ENCODE data around the gene PRR5. TPM values are rescaled to one million over a fixed set of nuclear protein-coding genes. Genes with fewer than 3 reads are reported as not detected.

PRR5 gene
- total and polyA plus RNA-seq, 10 donors = 31.3 to 85.6 (median 76.7) TPM

DNA sequence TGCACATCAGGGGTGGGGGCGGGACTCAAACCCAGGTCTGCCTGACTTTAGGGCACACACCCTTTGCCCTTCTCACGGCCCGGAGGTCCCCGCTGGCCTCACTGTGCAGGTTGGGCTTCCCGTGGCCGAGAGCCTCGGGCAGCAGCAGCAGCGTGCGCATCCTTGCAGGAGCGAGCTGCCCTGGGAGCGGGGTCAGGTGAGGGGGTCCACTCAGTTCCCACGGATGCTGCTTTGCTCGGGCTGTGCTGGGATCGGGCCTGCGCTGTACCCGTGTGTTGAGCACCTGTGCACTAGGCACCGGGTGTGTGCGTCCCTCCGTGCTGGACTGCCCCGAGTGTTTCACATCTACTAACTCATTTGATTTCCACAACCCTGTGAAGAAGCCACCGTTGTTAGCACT, 25.1 kb downstream of the PRR5 start:
- Histone ChIP-seq H3K27me3 (replicated peaks in 1 of 7) (no peaks in the 10 kb centered on the region), H3K4me3 (no peak overlapping the region), H3K9me3 (no peaks in the 10 kb centered on the region), H3K36me3 (peaks cover 0 to 95% (median 20%) of the 10 kb centered on the region in 6 donors), H3K27ac (peak overlapping the region in 6 of 8 donors; percentile 16 to 82 (median 76)), H3K4me1 (peaks cover 15 to 64% (median 47%) of the 10 kb centered on the region in 6 donors)
- no peak for TF ChIP-seq POLR2A (IDR thresholded peaks at IDR 0.05)
- peak in 1 of 3 donors; percentile 25 for TF ChIP-seq POLR2AphosphoS5 (IDR thresholded peaks at IDR 0.05)
- TF ChIP-seq, protein P1, sequence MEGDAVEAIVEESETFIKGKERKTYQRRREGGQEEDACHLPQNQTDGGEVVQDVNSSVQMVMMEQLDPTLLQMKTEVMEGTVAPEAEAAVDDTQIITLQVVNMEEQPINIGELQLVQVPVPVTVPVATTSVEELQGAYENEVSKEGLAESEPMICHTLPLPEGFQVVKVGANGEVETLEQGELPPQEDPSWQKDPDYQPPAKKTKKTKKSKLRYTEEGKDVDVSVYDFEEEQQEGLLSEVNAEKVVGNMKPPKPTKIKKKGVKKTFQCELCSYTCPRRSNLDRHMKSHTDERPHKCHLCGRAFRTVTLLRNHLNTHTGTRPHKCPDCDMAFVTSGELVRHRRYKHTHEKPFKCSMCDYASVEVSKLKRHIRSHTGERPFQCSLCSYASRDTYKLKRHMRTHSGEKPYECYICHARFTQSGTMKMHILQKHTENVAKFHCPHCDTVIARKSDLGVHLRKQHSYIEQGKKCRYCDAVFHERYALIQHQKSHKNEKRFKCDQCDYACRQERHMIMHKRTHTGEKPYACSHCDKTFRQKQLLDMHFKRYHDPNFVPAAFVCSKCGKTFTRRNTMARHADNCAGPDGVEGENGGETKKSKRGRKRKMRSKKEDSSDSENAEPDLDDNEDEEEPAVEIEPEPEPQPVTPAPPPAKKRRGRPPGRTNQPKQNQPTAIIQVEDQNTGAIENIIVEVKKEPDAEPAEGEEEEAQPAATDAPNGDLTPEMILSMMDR (IDR thresholded peaks at IDR 0.05 in 8 of 11, conservative IDR thresholded peaks at IDR 0.05 in 3 of 11) = no peak
- intact Hi-C loops (cut with DNase I; ENCODE audit: low total_unique reads) = no loop called here
- DNase-seq = no peak
- WGBS, 5 donors = 78 to 92% (median 88%) methylated on average over 1 to 21 of the region's 21 CpGs

DNA sequence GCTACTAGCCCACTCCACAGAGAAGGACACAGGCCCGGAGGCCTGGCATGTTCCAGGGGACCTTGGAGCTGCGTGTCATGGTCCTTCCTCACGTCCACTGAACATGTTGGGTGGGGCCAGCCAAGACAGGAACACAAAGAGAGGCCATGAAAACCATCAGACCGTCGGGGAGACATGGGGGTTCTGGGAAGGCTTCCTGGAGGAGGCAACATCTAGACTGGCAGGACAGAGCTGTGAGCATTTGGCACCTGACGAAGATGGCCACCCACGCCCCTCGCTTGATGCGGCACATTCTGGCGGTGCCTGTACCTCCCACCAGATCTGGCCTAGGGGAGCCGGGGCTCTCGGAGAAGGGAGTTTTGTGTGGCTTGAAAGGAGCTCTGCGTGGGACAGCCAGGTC, 25.7 kb downstream of the PRR5 start:
- TF ChIP-seq, protein P1 (IDR thresholded peaks at IDR 0.05 in 8 of 11, conservative IDR thresholded peaks at IDR 0.05 in 3 of 11) = no peak
- peak in 1 of 3 donors; percentile 15 for TF ChIP-seq POLR2AphosphoS5 (IDR thresholded peaks at IDR 0.05)
- Histone ChIP-seq H3K9me3 (no peaks in the 10 kb centered on the region), H3K27ac (peak overlapping the region in 7 of 8 donors; percentile 64 to 82 (median 76)), H3K27me3 (replicated peaks in 1 of 7) (no peaks in the 10 kb centered on the region), H3K4me3 (no peak overlapping the region), H3K4me1 (peaks cover 15 to 63% (median 48%) of the 10 kb centered on the region in 6 donors), H3K36me3 (peaks cover 0 to 97% (median 20%) of the 10 kb centered on the region in 6 donors)
- DNase-seq = no peak
- 76 to 83% (median 79%) methylated on average over 12 to 13 of the region's 13 CpGs for WGBS, 5 donors
- intact Hi-C loops (cut with DNase I; ENCODE audit: low total_unique reads) = no loop called here

DNA sequence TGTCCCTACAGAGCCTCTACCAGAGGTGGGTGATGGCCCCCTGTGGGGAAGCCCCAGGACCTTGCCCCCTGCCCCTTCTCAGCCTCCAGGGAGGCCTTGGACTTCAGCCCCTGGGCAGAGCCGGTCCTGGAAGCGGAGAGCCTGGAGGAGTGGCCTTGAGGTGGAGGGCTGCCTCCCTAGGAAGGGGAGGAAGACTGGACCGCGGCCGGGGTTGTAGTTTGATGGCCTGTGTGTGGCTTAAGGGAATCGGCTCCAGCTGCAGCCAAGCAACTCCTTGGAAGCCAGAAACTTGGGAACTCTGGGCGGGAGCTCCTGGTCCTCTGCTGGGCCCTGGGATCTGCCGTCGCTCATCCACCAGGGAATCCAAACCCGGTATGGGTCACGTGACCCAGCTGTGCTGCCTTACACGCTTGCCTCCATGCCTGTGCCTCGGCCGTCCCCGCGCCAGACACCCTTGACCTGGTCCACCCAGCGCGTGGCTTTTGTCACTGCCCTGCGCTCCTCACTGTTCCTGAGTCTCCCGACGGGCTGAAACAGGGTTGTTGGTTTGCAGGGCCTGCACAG, 26.8 kb downstream of the PRR5 start:
- intact Hi-C loops (cut with DNase I; ENCODE audit: low total_unique reads) = no loop called here
- H3K4me1 ChIP-seq = peaks cover 15 to 71% (median 52%) of the 10 kb centered on the region in 6 donors
- H3K9me3 ChIP-seq = no peaks in the 10 kb centered on the region
- peaks cover 0 to 94% (median 20%) of the 10 kb centered on the region in 6 donors for H3K36me3 ChIP-seq
- H3K27ac ChIP-seq = peak overlapping the region; percentile 10 to 82 (median 76)
- peak overlapping the region in 1 of 8 donors; percentile 19 for H3K4me3 ChIP-seq
- WGBS, 5 donors = 44 to 73% (median 67%) methylated on average over 14 to 21 of the region's 21 CpGs
- H3K27me3 ChIP-seq (replicated peaks in 1 of 7) = no peaks in the 10 kb centered on the region
- no peak for DNase-seq
- TF ChIP-seq, protein P1 (IDR thresholded peaks at IDR 0.05 in 8 of 11, conservative IDR thresholded peaks at IDR 0.05 in 3 of 11) = no peak
- TF ChIP-seq POLR2AphosphoS5 (IDR thresholded peaks at IDR 0.05) = peak in 2 of 3 donors; percentile 3 to 15

DNA sequence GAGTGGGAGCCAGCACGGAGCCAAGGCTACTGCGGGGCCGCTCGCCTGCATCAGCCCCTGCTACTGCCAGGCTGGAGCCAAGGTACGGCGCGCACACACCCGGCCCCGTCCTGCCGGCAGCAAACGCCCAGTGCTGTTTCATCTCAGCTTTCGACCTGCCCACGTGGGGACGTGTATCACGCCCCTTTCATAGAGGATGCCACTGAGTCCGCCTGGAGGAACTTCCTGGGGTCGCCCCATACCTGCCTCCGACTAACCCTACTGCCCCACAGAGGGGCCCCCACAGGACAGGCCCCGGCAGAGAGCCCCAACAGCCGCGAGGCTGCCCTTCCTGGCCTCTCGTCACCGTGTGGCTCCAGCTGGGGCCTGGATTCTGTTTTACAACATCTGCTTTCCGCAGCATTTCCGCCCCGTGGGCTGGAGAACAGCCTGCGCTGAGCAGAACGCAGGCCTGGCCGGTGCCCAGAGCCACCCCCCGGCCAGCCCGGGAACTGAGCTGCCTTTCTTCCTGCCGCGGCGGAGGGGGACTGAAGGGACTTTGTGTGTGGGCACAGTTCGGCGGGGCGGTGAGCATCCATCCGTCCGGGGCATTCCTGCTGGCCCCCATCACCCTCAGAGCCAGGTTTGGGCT, 27.5 kb downstream of the PRR5 start:
- no peaks in the 10 kb centered on the region for H3K27me3 ChIP-seq (replicated peaks in 1 of 7)
- WGBS, 5 donors = 28 to 47% (median 35%) methylated on average over 18 to 39 of the region's 39 CpGs
- intact Hi-C loops (cut with DNase I; ENCODE audit: low total_unique reads) = no loop called here
- H3K4me3 ChIP-seq = peak overlapping the region in 1 of 8 donors; percentile 19
- H3K36me3 ChIP-seq = peaks cover 0 to 90% (median 19%) of the 10 kb centered on the region in 6 donors
- TF ChIP-seq POLR2AphosphoS5 (IDR thresholded peaks at IDR 0.05) = peak; percentile 77 to 83 (median 80)
- TF ChIP-seq, protein P1 (IDR thresholded peaks at IDR 0.05 in 8 of 11, conservative IDR thresholded peaks at IDR 0.05 in 3 of 11) = peak in 7 of 11 experiments; percentile 35 to 56 (median 49)
- no peak for TF ChIP-seq POLR2A (IDR thresholded peaks at IDR 0.05)
- H3K9me3 ChIP-seq = no peaks in the 10 kb centered on the region
- H3K27ac ChIP-seq = peak overlapping the region; percentile 10 to 82 (median 76)
- DNase-seq = peak; percentile 88
- peaks cover 15 to 72% (median 53%) of the 10 kb centered on the region in 6 donors for H3K4me1 ChIP-seq
